ENCODE results near the gene GFPT2. TPM values are rescaled to one million over a fixed set of nuclear protein-coding genes. Genes with fewer than 3 reads are reported as not detected.

Gene GFPT2
- total and polyA plus RNA-seq, 2 of the 4 experiments (the other 2 are of a cell fraction): 20.3 to 20.8 TPM

GRCh38 chr5:180375291-180375690, 22.2 kb upstream of the GFPT2 start:
- H2AFZ ChIP-seq (replicated peaks; ENCODE audit: low read length, poor library complexity): no peak overlapping the region
- CTCF ChIA-PET: no interaction called here
- no TSS peak for BruUV-seq (replicated peaks)
- no peak overlapping the region for H3K4me2 ChIP-seq (ENCODE audit: low read depth, low read length)
- no peak overlapping the region for H2AK5ac ChIP-seq (ENCODE audit: low read depth, low read length)
- no peak overlapping the region for H3K9ac ChIP-seq (ENCODE audit: low read depth, low read length)
- intact Hi-C loops (cut with micrococcal nuclease): no loop called here
- peaks cover 3% of the 10 kb centered on the region for H3K27me3 ChIP-seq (ENCODE audit: control insufficient read depth, insufficient read depth, low read length)
- no peak overlapping the region for H3K56ac ChIP-seq (ENCODE audit: extremely low read depth, insufficient read depth, low read length)
- no peak overlapping the region for H2BK120ac ChIP-seq (ENCODE audit: low read depth, low read length)
- no peak overlapping the region for H4K91ac ChIP-seq (ENCODE audit: insufficient read depth, low read depth, low read length)
- no peak overlapping the region for H3K18ac ChIP-seq (ENCODE audit: low read depth, low read length)
- H3K23ac ChIP-seq (ENCODE audit: low read depth, low read length): no peak overlapping the region
- H2AK9ac ChIP-seq (replicated peaks; ENCODE audit: low read depth, low read length, poor library complexity): no peak overlapping the region
- WGBS, 2 experiments (ENCODE audit: extremely low coverage in 2 of 2, insufficient read length in 1 of 2): 50% methylated on average over 1 of the region's 9 CpGs; no CpG with 5 or more reads in 1 of the 2 experiments
- ATAC-seq (ENCODE audit: low read depth): no peak
- H3K36me3 ChIP-seq (ENCODE audit: control insufficient read depth, insufficient read depth, low read length): no peaks in the 10 kb centered on the region
- H3K79me1 ChIP-seq (ENCODE audit: low read depth in 1 of 2, low read length in 2 of 2): no peaks in the 10 kb centered on the region
- H2BK15ac ChIP-seq (ENCODE audit: low read depth, low read length): no peak overlapping the region
- POLR2A ChIA-PET (ENCODE audit: unreplicated experiment): no interaction called here
- H4K8ac ChIP-seq (ENCODE audit: low read depth in 2 of 2, low read length in 2 of 2): no peak overlapping the region
- H3K9me3 ChIP-seq (ENCODE audit: control insufficient read depth, insufficient read depth, low read length): no peaks in the 10 kb centered on the region
- no peak overlapping the region for H3K4ac ChIP-seq (ENCODE audit: low read depth, low read length)
- no peak overlapping the region for H2BK5ac ChIP-seq (ENCODE audit: low read depth, low read length, poor library complexity, severe bottlenecking)
- H4K20me1 ChIP-seq (ENCODE audit: insufficient read depth, low read length): no peaks in the 10 kb centered on the region
- H2BK20ac ChIP-seq (ENCODE audit: low read depth, low read length): no peak overlapping the region
- no peak for TF ChIP-seq CEBPB (IDR thresholded peaks at IDR 0.05; ENCODE audit: low read depth, low read length)
- TF ChIP-seq ELK1 (IDR thresholded peaks at IDR 0.05; ENCODE audit: borderline replicate concordance, low read depth, low read length): no peak
- no peak for TF ChIP-seq MAFK (IDR thresholded peaks at IDR 0.05; ENCODE audit: low read depth, low read length)
- TF ChIP-seq MXI1 (IDR thresholded peaks at IDR 0.05; ENCODE audit: borderline replicate concordance, low read depth, low read length): no peak
- TF ChIP-seq USF2 (IDR thresholded peaks at IDR 0.05; ENCODE audit: low read depth, low read length): no peak
- no peak for TF ChIP-seq RAD21 (IDR thresholded peaks at IDR 0.05; ENCODE audit: low read length)
- no peak for TF ChIP-seq FOS (IDR thresholded peaks at IDR 0.05; ENCODE audit: low read depth, low read length)
- TF ChIP-seq CHD1 (IDR thresholded peaks at IDR 0.05; ENCODE audit: low read depth, low read length): no peak
- TF ChIP-seq NFE2L2 (IDR thresholded peaks at IDR 0.05; ENCODE audit: low read depth, low read length): no peak
- TF ChIP-seq BHLHE40 (IDR thresholded peaks at IDR 0.05; ENCODE audit: low read depth, low read length): no peak
- TF ChIP-seq RCOR1 (IDR thresholded peaks at IDR 0.05; ENCODE audit: insufficient replicate concordance, low read length): no peak
- no peak for TF ChIP-seq CTCF (conservative IDR thresholded peaks at IDR 0.05; ENCODE audit: low read depth, low read length)
- no peak for TF ChIP-seq SMC3 (IDR thresholded peaks at IDR 0.05; ENCODE audit: low read depth, low read length)
- TF ChIP-seq MAZ (IDR thresholded peaks at IDR 0.05; ENCODE audit: borderline replicate concordance, low read depth, low read length): no peak
- no peak for TF ChIP-seq POLR2A (IDR thresholded peaks at IDR 0.05; ENCODE audit: low read depth, low read length)
- no peak for DNase-seq
- no peaks in the 10 kb centered on the region for H3K4me1 ChIP-seq (ENCODE audit: control insufficient read depth, insufficient read depth, low read length)
- no peak overlapping the region for H3K4me3 ChIP-seq (ENCODE audit: insufficient read depth, low read depth, low read length)
- no peaks in the 10 kb centered on the region for H3K9me1 ChIP-seq (ENCODE audit: insufficient read depth, low read length)
- no peak overlapping the region for H3K14ac ChIP-seq (replicated peaks; ENCODE audit: low read depth, low read length)
- in situ Hi-C loops (cut with MboI; ENCODE audit: low sequenced_read_pairs): no loop called here
- no peak overlapping the region for H4K5ac ChIP-seq (ENCODE audit: low read depth, low read length)
- dilution Hi-C loops (cut with HindIII; ENCODE audit: low sequenced_read_pairs, unreplicated experiment): no loop called here
- no peak overlapping the region for H3K27ac ChIP-seq (ENCODE audit: insufficient read depth, low read length)

Data from IMR-90 (cell line).